Measurements from ENCODE around the gene SMO. TPM values are rescaled to one million over a fixed set of nuclear protein-coding genes. Genes with fewer than 3 reads are reported as not detected.
A peak's percentile ranks its signal among the peaks of the same experiment; 100 is the strongest.
"Not testable (repeated sequence)": the region's sequence is repeated elsewhere in the genome, so short reads cannot be mapped to it uniquely, and the experiment has no call there.

The SMO gene
- total RNA-seq, 1 experiment from 2014 or later: not detected

- DNase-seq (ENCODE audit: unreplicated experiment): no peak
- Mint-ChIP-seq H3K36me3 (ENCODE audit: insufficient read depth, unreplicated experiment) (no peaks in the 10 kb centered on the region), H3K4me1 (ENCODE audit: insufficient read depth, unreplicated experiment) (no peaks in the 10 kb centered on the region), H3K27ac (ENCODE audit: low read depth, unreplicated experiment) (no peak overlapping the region), H3K4me3 (ENCODE audit: unreplicated experiment) (no peak overlapping the region), H3K27me3 (ENCODE audit: insufficient read depth, unreplicated experiment) (no peaks in the 10 kb centered on the region), H3K9me3 (ENCODE audit: unreplicated experiment) (no peaks in the 10 kb centered on the region)
- POLR2A ChIA-PET: no interaction called here
- CTCF ChIA-PET: no interaction called here
- BruUV-seq (replicated peaks): no TSS peak
- intact Hi-C loops (cut with micrococcal nuclease): no loop called here
- TF ChIP-seq, protein P1, sequence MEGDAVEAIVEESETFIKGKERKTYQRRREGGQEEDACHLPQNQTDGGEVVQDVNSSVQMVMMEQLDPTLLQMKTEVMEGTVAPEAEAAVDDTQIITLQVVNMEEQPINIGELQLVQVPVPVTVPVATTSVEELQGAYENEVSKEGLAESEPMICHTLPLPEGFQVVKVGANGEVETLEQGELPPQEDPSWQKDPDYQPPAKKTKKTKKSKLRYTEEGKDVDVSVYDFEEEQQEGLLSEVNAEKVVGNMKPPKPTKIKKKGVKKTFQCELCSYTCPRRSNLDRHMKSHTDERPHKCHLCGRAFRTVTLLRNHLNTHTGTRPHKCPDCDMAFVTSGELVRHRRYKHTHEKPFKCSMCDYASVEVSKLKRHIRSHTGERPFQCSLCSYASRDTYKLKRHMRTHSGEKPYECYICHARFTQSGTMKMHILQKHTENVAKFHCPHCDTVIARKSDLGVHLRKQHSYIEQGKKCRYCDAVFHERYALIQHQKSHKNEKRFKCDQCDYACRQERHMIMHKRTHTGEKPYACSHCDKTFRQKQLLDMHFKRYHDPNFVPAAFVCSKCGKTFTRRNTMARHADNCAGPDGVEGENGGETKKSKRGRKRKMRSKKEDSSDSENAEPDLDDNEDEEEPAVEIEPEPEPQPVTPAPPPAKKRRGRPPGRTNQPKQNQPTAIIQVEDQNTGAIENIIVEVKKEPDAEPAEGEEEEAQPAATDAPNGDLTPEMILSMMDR (IDR thresholded peaks at IDR 0.05; ENCODE audit: unreplicated experiment): no peak
Observed at GRCh38 chr7:129170441-129171021, 17.9 kb upstream of the SMO start.

- H3K36me3 Mint-ChIP-seq (ENCODE audit: insufficient read depth, unreplicated experiment); CTCF ChIA-PET; H3K4me1 Mint-ChIP-seq (ENCODE audit: insufficient read depth, unreplicated experiment); intact Hi-C loops (cut with micrococcal nuclease); H3K4me3 Mint-ChIP-seq (ENCODE audit: unreplicated experiment); H3K27ac Mint-ChIP-seq (ENCODE audit: low read depth, unreplicated experiment); BruUV-seq (replicated peaks); H3K9me3 Mint-ChIP-seq (ENCODE audit: unreplicated experiment); DNase-seq (ENCODE audit: unreplicated experiment); POLR2A ChIA-PET: not testable (repeated sequence)
- peaks cover 22% of the 10 kb centered on the region for H3K27me3 Mint-ChIP-seq (ENCODE audit: insufficient read depth, unreplicated experiment)
Observed at GRCh38 chr7:129173861-129174260, 14.6 kb upstream of the SMO start.

DNA sequence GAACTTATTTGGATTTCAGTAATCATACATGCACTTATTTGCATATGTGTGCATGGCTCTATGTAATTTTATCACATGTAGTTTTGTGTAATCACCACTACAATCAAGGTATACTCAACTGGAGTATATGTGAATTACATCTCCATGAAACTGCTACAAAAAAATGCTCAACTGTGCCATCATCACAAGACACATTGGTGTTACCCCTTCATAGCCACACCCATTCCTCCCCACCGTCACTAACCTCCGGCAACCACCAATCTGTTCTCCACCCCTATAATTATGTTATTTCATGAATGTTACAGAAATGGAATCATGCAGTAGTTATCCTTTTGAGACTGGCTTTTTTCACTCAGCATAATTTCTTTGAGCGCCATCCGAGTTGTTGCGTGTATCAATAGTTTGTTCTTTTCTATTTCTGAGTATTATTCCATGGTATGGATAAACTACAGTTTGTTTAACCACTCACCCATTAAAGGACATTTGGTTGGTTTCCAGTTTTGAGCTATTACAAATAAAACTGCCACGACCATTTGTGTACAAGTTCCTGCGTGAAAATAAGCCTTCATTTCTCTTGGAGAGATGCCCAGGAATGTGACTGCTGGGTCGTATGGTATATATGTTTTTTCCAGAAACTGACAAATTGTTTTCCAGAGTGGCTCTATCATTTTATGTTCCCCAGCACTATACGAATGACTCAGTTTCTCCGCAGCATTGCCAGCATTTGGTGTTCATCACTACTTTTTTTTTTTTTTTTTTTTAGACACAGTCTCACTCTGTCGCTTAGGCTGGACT is 11.3 kb upstream of the SMO start:
- BruUV-seq (replicated peaks): no TSS peak
- no peak for DNase-seq (ENCODE audit: unreplicated experiment)
- peaks cover 38% of the 10 kb centered on the region for H3K27me3 Mint-ChIP-seq (ENCODE audit: insufficient read depth, unreplicated experiment)
- no peaks in the 10 kb centered on the region for H3K9me3 Mint-ChIP-seq (ENCODE audit: unreplicated experiment)
- TF ChIP-seq, protein P1 (IDR thresholded peaks at IDR 0.05; ENCODE audit: unreplicated experiment): no peak
- no peaks in the 10 kb centered on the region for H3K36me3 Mint-ChIP-seq (ENCODE audit: insufficient read depth, unreplicated experiment)
- H3K27ac Mint-ChIP-seq (ENCODE audit: low read depth, unreplicated experiment): no peak overlapping the region
- H3K4me3 Mint-ChIP-seq (ENCODE audit: unreplicated experiment): no peak overlapping the region
- no peaks in the 10 kb centered on the region for H3K4me1 Mint-ChIP-seq (ENCODE audit: insufficient read depth, unreplicated experiment)
- intact Hi-C loops (cut with micrococcal nuclease): no loop called here
- POLR2A ChIA-PET: no interaction called here
- CTCF ChIA-PET: interaction anchor here (1.0 kb wide), 1 partner anchor 13 kb away, joined by 3 read pairs; no protein-coding TSS in a partner anchor

DNA sequence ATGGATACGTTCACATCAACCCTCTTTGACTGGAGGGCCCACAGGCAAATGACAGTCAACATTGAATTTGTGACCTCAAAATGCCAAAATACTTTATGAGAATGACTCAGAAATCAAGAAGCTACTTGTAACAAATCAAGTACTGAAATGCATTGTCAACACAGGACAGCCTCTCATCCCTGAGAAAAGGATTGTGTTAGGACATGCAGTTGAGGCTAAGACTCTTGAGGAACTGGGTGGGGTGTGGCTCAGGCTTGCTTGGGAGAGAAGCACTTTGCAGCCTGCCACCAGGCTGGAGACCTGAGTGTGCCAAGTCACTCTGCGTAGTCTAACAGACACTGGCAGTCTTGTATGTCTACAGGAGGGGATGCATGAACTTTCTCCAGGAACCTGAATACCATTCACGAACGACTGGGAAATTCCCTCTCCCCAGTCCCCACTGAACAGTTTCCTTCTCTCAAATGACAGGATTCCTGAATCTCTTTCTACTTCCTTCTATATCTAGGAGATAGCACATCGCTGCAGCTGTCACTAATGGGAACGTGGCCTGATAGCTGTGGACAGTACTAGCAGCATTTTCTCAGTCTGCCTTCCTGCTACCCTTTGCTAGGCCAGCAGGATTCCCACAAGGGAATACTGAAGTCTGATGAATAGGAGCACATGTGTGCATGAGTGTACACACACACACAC is 3.3 kb upstream of the SMO start:
- H3K27ac Mint-ChIP-seq (ENCODE audit: low read depth, unreplicated experiment): no peak overlapping the region
- intact Hi-C loops (cut with micrococcal nuclease): no loop called here
- TF ChIP-seq, protein P1 (IDR thresholded peaks at IDR 0.05; ENCODE audit: unreplicated experiment): no peak
- ChIA-PET CTCF (interaction anchor here (0.5 to 2.0 kb wide), 3 partner anchors 21 to 252 kb away, joined by 3 to 7 read pairs (median 3); no protein-coding TSS in a partner anchor), POLR2A (no interaction called here)
- H3K27me3 Mint-ChIP-seq (ENCODE audit: insufficient read depth, unreplicated experiment): peaks cover 27% of the 10 kb centered on the region
- DNase-seq (ENCODE audit: unreplicated experiment): peak; percentile 9
- no peaks in the 10 kb centered on the region for H3K9me3 Mint-ChIP-seq (ENCODE audit: unreplicated experiment)
- no TSS peak for BruUV-seq (replicated peaks)
- H3K4me1 Mint-ChIP-seq (ENCODE audit: insufficient read depth, unreplicated experiment): no peaks in the 10 kb centered on the region
- H3K36me3 Mint-ChIP-seq (ENCODE audit: insufficient read depth, unreplicated experiment): no peaks in the 10 kb centered on the region
- no peak overlapping the region for H3K4me3 Mint-ChIP-seq (ENCODE audit: unreplicated experiment)
